ENCODE measurements around the gene STK32C.

The STK32C gene

GRCh38 chr10:132189016-132189415 is 118.7 kb downstream of the STK32C start:
- H3K27ac ChIP-seq = no peak overlapping the region
- H3K4me3 ChIP-seq = no peak overlapping the region
- H3K36me3 ChIP-seq (ENCODE audit: insufficient read depth, low read length) = no peaks in the 10 kb centered on the region
- no peak for DNase-seq (ENCODE audit: low read depth, low spot score)
- H3K9me3 ChIP-seq (ENCODE audit: low read depth, low read length) = no peaks in the 10 kb centered on the region
- TF ChIP-seq EZH2 (IDR thresholded peaks at IDR 0.05) = no peak
- TF ChIP-seq POLR2AphosphoS5 (IDR thresholded peaks at IDR 0.05; ENCODE audit: borderline replicate concordance, low read depth, low read length) = no peak
- TF ChIP-seq FOXP2 (optimal IDR thresholded peaks at IDR 0.05; ENCODE audit: control extremely low read depth, extremely low read length, insufficient read depth) = no peak
- no peak overlapping the region for H3K9ac ChIP-seq (ENCODE audit: insufficient read length)

DNA sequence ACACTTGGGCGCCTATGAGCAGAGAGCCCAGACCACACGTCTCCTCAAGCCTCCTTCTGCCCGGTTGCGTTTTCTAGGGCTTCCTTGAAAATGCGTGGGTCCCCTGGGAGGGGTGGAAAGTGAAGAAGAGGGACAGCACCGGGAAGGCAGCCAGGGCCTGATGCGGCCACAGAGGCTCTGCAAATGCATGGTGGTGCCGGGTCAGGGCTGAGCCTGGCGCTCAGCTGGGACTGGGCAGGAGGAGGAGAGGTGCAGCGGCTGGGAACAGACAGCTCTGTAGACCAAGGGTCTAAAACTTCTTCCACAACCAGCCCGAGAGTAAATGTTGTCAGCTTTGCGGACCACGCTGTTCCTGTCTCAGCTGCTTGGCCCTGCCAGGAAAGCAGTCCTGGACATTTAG is 119.4 kb downstream of the STK32C start:
- Histone ChIP-seq H3K27ac (no peak overlapping the region), H3K9ac (ENCODE audit: insufficient read length) (no peak overlapping the region), H3K9me3 (ENCODE audit: low read depth, low read length) (no peaks in the 10 kb centered on the region), H3K36me3 (ENCODE audit: insufficient read depth, low read length) (no peaks in the 10 kb centered on the region), H3K4me3 (no peak overlapping the region)
- DNase-seq (ENCODE audit: low read depth, low spot score) = no peak
- TF ChIP-seq EZH2 (IDR thresholded peaks at IDR 0.05) (no peak), FOXP2 (optimal IDR thresholded peaks at IDR 0.05; ENCODE audit: control extremely low read depth, extremely low read length, insufficient read depth) (no peak), POLR2AphosphoS5 (IDR thresholded peaks at IDR 0.05; ENCODE audit: borderline replicate concordance, low read depth, low read length) (no peak)

- Histone ChIP-seq H3K27ac (no peak overlapping the region), H3K9me3 (ENCODE audit: low read depth, low read length) (no peaks in the 10 kb centered on the region), H3K4me3 (peak overlapping the region; percentile 54), H3K36me3 (ENCODE audit: insufficient read depth, low read length) (no peaks in the 10 kb centered on the region), H3K9ac (ENCODE audit: insufficient read length) (no peak overlapping the region)
- no peak for DNase-seq (ENCODE audit: low read depth, low spot score)
- no peak for TF ChIP-seq POLR2AphosphoS5 (IDR thresholded peaks at IDR 0.05; ENCODE audit: borderline replicate concordance, low read depth, low read length)
- no peak for TF ChIP-seq EZH2 (IDR thresholded peaks at IDR 0.05)
- TF ChIP-seq FOXP2 (optimal IDR thresholded peaks at IDR 0.05; ENCODE audit: control extremely low read depth, extremely low read length, insufficient read depth) = no peak
Measured at GRCh38 chr10:132187430-132188138, 120.2 kb downstream of the STK32C start.

- no peaks in the 10 kb centered on the region for H3K36me3 ChIP-seq (ENCODE audit: insufficient read depth, low read length)
- H3K27ac ChIP-seq = no peak within 1 kb of the TSS
- H3K9ac ChIP-seq (ENCODE audit: insufficient read length) = no peak within 1 kb of the TSS
- peak within 1 kb of the TSS; percentile 54 for H3K4me3 ChIP-seq
- TF ChIP-seq POLR2AphosphoS5 (IDR thresholded peaks at IDR 0.05; ENCODE audit: borderline replicate concordance, low read depth, low read length) (no peak), FOXP2 (optimal IDR thresholded peaks at IDR 0.05; ENCODE audit: control extremely low read depth, extremely low read length, insufficient read depth) (no peak), EZH2 (IDR thresholded peaks at IDR 0.05) (no peak)
- no peaks in the 10 kb centered on the region for H3K9me3 ChIP-seq (ENCODE audit: low read depth, low read length)
- no peak for DNase-seq (ENCODE audit: low read depth, low spot score)
Measured at GRCh38 chr10:132186488-132187429, 121.0 kb downstream of the STK32C start, which contains the start of gene DPYSL4. Gene DPYSL4 (plus strand): TSS chr10:132186948. CDS start chr10:132187064, 116 bp downstream.

DNA sequence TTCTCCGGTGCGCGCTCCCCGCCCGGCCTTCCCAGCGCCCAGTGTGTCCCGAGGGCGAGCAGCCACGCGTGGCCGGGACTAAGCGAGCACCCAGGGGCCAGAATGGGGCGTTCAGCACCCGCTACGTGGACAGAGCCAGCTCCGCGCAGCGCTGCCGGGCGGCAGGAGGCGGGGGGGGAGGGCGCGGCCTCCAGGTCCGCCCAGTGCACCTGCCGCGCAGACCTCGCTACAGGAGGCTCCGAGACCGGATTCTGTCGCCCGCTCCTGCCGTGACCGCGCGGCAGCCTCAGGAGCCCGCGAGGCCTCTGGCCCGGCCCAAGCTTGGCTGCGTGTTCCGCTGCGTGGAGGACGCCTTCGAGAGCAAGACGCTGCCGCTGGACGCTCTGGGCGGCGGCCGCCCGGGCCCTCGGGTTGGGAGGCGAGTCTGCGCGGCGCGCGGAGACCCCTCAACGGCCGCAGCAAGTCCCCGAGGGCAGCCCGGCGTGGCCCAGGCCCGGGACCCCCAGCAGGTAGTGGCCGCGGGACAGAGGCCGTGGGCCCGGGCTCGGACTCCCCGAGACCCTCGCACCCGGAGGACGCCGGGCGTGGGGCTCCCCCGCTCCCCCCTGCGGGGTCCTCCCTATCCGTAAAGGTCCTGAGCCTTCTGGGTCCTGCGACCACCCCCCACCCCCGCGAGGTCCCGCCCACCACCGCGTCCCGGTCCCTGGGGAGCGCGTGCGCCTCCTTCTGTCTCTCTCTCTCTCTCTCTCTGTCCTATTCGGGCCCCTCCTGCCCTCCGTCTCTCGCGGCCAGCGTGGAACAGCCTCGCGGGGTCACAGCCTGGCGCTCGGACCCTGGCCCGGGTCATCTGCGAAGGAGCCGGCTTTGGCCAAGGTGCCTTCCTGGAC is 121.9 kb downstream of the STK32C start:
- Histone ChIP-seq H3K36me3 (ENCODE audit: insufficient read depth, low read length) (no peaks in the 10 kb centered on the region), H3K4me3 (no peak overlapping the region), H3K9me3 (ENCODE audit: low read depth, low read length) (no peaks in the 10 kb centered on the region), H3K9ac (ENCODE audit: insufficient read length) (no peak overlapping the region), H3K27ac (no peak overlapping the region)
- TF ChIP-seq FOXP2 (optimal IDR thresholded peaks at IDR 0.05; ENCODE audit: control extremely low read depth, extremely low read length, insufficient read depth) (no peak), EZH2 (IDR thresholded peaks at IDR 0.05) (no peak), POLR2AphosphoS5 (IDR thresholded peaks at IDR 0.05; ENCODE audit: borderline replicate concordance, low read depth, low read length) (no peak)
- DNase-seq (ENCODE audit: low read depth, low spot score) = no peak

DNA sequence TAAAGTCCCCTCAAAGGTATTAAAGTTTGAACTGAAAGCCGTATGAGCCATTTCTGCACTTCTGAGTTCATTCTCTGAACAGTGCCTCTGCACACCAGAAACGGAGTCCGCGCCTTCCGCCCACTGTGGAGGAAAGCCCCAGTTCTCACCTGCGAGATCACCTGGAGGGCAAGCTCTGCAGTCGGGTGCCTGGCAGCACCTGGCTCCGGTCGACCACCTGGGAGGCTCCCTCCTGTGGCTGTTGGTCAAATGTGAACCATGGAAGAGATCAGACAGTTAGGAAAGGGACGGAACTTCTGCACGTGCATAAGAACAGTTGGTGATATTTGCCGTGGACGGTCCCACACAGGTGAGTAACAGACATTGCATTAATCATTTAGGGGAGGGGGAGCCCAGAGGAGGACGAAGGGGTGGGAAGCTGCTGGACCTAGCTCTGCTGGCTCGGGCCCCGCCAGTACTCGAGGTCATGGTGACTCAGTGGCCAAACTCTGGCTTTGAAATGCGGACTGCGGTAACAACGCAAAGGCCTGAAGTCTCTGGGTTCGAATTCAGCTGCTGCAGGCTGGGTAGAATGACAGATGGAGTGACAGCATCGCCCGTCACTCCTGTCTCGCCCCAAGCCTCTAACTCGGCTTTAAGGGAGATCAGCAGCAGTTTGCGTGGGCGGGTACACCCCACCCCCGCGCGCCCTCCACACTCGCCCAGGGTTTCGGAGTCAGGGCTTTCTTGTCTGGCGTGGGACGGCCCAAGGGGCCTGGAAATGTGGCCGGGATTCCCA is 122.7 kb downstream of the STK32C start:
- H3K9me3 ChIP-seq (ENCODE audit: low read depth, low read length) = no peaks in the 10 kb centered on the region
- no peak for DNase-seq (ENCODE audit: low read depth, low spot score)
- no peaks in the 10 kb centered on the region for H3K36me3 ChIP-seq (ENCODE audit: insufficient read depth, low read length)
- H3K9ac ChIP-seq (ENCODE audit: insufficient read length) = no peak overlapping the region
- H3K27ac ChIP-seq = no peak overlapping the region
- no peak overlapping the region for H3K4me3 ChIP-seq
- TF ChIP-seq EZH2 (IDR thresholded peaks at IDR 0.05) = no peak
- TF ChIP-seq POLR2AphosphoS5 (IDR thresholded peaks at IDR 0.05; ENCODE audit: borderline replicate concordance, low read depth, low read length) = no peak
- no peak for TF ChIP-seq FOXP2 (optimal IDR thresholded peaks at IDR 0.05; ENCODE audit: control extremely low read depth, extremely low read length, insufficient read depth)

- Histone ChIP-seq H3K9ac (ENCODE audit: insufficient read length) (no peak overlapping the region), H3K36me3 (ENCODE audit: insufficient read depth, low read length) (no peaks in the 10 kb centered on the region), H3K27ac (no peak overlapping the region), H3K9me3 (ENCODE audit: low read depth, low read length) (no peaks in the 10 kb centered on the region), H3K4me3 (no peak overlapping the region)
- no peak for TF ChIP-seq FOXP2 (optimal IDR thresholded peaks at IDR 0.05; ENCODE audit: control extremely low read depth, extremely low read length, insufficient read depth)
- DNase-seq (ENCODE audit: low read depth, low spot score) = no peak
Measured at GRCh38 chr10:132183046-132183445, 124.7 kb downstream of the STK32C start.

Data from SK-N-MC (cell line).